DMS 273 (cell line): ENCODE measurements around the gene NLGN1.
A peak's percentile ranks its signal among the peaks of the same experiment; 100 is the strongest.

ENCODE experiments used
- DNase-seq: peaks from one replicate; lab custom pipeline; 2025; ENCODE audit not compliant: unreplicated experiment; lab: John Stamatoyannopoulos, UW

NLGN1 gene

GRCh38 chr3:173630849-173631248, 233.3 kb downstream of the NLGN1 start:
- no peak for DNase-seq

GRCh38 chr3:173632945-173633344, 235.4 kb downstream of the NLGN1 start:
- DNase-seq = no peak

GRCh38 chr3:173635826-173636225, 238.3 kb downstream of the NLGN1 start:
- no peak for DNase-seq

GRCh38 chr3:173639098-173639497, 241.6 kb downstream of the NLGN1 start:
- no peak for DNase-seq

GRCh38 chr3:173641696-173642095, 244.2 kb downstream of the NLGN1 start:
- no peak for DNase-seq

GRCh38 chr3:173644086-173645082, 246.8 kb downstream of the NLGN1 start:
- no peak for DNase-seq

GRCh38 chr3:173650596-173650995, 253.1 kb downstream of the NLGN1 start:
- DNase-seq = no peak

- DNase-seq = no peak
Measured at GRCh38 chr3:173652093-173652492, 254.5 kb downstream of the NLGN1 start.

GRCh38 chr3:173653781-173654180, 256.2 kb downstream of the NLGN1 start:
- DNase-seq = peak; percentile 30

GRCh38 chr3:173659972-173660371, 262.4 kb downstream of the NLGN1 start:
- no peak for DNase-seq

- no peak for DNase-seq
Measured at GRCh38 chr3:173660645-173661299, 263.2 kb downstream of the NLGN1 start.

GRCh38 chr3:173663696-173664111, 266.2 kb downstream of the NLGN1 start:
- DNase-seq = no peak

- peak; percentile 13 for DNase-seq
Measured at GRCh38 chr3:173676094-173676493, 278.6 kb downstream of the NLGN1 start.

- DNase-seq = no peak
Measured at GRCh38 chr3:173681188-173681678, 283.7 kb downstream of the NLGN1 start.

GRCh38 chr3:173685456-173685855, 287.9 kb downstream of the NLGN1 start:
- DNase-seq = no peak

- DNase-seq = no peak
Measured at GRCh38 chr3:173688216-173688842, 290.8 kb downstream of the NLGN1 start.

GRCh38 chr3:173690542-173691180, 293.1 kb downstream of the NLGN1 start:
- no peak for DNase-seq

GRCh38 chr3:173699353-173699752, 301.8 kb downstream of the NLGN1 start:
- DNase-seq = no peak

GRCh38 chr3:173700336-173700735, 302.8 kb downstream of the NLGN1 start:
- no peak for DNase-seq

- no peak for DNase-seq
Measured at GRCh38 chr3:173702561-173702960, 305.0 kb downstream of the NLGN1 start.

- no peak for DNase-seq
Measured at GRCh38 chr3:173703771-173704170, 306.2 kb downstream of the NLGN1 start.
